Measurements from ENCODE around the gene OR1K1.
"Not testable (repeated sequence)": the region's sequence is repeated elsewhere in the genome, so short reads cannot be mapped to it uniquely, and the experiment has no call there.

Gene OR1K1

DNA sequence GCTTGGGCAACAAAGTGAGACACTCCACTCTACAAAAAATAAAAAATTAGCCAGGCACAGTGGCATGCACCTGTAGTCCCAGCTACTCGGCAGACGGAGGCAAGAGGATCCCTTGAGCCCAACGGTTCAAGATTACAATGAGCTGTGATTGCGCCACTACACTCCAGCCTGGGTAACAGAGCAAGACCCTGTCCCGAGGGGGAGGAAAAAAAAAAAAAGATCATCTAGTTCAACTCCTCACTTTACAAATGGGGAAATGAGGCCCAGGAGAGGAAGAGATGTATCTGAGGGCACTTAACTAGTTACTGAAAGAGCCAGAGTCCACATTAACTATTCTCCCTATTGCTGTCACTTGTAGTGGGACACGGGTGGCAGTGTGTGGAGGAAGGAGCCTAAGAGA, 14.6 kb downstream of the OR1K1 start:
- no peak for DNase-seq (ENCODE audit: low read depth)

DNA sequence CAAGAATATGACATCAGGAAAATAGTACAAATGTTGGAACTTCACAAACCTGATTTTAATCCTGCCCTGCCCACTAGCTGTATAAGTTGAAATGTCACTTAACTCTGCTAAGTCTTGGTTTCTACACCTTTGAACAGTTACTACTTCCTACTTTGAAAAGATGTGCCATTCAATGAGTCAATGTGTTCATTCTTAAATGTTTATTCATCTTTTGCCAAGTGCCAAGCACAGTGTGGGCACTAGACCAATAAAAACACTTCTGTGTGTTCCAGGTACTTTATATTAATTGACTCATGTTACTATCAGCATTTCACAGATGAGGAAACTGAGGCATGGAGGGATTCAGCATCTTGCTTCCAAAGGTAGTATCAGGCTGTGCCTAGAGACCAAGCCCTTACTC, 15.6 kb downstream of the OR1K1 start:
- no peak for DNase-seq (ENCODE audit: low read depth)

DNA sequence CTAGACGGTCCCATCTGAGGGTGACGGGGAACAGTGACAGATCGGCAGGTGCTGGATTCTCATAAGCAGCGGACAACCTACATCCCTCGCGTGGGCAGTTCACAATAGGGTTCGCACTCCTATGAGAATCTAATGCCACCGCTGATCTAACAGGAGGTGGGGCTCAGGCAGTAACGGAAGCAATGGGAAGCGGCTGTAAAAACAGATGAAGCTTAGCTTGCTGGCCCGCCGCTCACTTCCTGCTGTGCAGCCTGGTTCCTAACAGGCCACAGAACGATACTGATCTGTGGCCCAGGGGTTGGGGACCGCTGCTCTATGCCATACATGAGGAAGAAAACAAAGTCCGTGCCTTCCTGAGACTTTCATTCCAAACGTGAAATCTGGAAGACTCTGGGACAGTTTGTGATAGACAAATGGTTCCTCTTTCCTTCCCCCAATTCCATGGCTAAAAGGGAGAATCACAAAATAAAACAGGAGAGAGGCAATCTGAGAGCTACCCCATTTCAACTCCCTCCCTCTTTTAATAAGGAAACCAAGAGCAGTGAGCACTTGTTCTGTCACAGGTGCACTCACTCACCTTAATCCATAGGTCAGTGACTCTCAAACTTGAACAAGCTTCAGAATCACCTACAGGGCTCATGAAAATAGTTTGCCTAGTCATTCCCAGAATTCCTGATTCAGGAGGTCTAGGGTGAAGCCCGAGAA, 16.4 kb downstream of the OR1K1 start:
- no peak for DNase-seq (ENCODE audit: low read depth)

DNA sequence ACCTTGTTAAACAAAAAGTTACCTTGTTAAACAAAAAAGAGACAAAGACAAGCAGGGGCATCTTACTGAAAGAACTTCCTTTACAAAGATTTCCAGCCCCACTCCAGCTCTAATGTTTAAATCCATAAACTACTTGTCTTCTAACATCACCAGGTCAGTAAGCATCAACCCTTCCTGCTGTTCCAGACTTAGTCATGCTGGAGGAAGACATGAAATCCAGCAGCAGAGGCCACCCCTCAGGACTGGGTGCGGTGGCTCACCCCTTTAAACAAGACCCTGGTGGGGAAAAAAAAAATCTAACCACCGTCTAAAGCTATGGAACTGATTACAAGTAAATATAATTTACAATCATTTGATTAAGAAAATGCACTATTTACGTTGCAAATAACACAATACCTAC, 19.4 kb downstream of the OR1K1 start:
- no peak for DNase-seq (ENCODE audit: low read depth)

DNA sequence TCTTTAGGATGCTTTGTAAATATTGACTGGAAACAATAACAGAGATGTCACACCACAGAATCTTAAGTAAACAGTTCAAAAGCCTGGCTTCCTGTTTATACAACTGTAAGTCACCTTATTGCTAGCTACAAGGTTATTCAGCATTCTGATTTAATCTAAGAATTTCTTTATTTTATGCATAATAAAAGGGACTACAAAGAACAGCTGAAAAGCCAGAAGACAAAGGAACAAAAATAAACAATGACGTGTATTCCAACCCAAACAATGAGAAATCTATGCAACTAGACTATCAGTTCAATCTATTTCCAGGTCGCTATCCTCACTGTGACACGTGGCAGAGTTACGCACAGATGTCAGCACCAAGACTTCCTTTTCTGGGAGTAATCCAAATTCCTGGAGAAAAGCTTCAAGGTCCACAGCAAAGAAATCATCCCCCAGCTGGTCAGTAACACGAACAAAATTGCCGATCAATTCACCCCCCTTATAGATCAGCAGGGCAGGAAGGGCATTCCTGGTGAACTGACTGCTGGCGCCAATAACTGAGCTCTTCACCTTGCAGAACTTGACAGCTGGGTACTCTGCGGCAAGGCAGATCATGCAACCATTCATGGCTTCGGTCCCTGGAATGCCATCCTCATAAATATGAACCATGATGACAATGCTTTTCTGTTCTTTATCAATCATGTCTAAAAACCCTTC, 20.0 kb downstream of the OR1K1 start:
- no peak for DNase-seq (ENCODE audit: low read depth)

DNA sequence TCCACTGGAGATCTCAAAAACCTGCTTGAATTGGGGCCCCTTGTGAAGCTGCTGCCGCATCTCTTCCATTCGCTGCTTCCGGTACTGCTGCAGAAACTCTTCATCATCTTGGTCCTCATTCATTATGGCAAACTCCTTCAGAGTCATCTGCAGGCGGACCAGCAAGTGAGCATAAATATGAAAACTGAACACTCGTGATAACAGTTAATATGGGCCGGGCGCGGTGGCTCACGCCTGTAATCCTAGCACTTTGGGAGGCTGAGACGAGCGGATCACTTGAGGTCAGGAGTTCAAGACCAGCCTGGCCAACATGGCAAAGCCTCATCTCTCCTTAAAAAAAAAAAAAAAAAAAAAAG, 20.5 kb downstream of the OR1K1 start:
- DNase-seq (ENCODE audit: low read depth), result no peak

DNA sequence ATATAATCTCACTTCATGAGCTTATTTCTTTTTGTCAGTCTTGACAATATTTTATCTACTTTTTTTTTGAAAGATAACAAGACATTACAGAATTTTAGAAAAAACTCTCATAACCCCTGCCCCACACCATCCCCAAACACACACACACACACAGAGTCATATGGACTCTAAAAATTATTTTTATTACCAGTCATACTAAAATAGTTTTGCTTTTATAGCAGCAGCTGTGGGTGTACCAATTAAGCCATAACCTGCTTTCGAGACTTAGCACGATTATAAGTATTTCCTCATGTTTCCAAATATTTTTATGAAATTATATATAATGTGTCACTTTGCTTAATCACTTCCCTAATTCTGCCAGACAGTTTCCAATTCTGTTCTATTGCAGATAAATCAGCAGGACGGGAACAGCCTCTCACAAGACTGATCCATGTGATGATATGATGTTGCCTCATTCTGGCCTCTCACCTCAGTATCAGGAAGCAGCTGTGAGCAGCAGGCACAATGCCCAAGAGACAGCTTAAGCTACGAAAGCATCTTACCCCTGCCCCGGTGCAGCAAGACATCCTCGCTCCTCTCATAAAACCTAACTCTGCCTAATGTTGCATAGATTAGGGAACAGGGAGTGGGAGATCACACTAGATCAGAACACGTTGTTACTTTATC, 21.5 kb downstream of the OR1K1 start:
- peak; percentile 43 for DNase-seq (ENCODE audit: low read depth)

DNA sequence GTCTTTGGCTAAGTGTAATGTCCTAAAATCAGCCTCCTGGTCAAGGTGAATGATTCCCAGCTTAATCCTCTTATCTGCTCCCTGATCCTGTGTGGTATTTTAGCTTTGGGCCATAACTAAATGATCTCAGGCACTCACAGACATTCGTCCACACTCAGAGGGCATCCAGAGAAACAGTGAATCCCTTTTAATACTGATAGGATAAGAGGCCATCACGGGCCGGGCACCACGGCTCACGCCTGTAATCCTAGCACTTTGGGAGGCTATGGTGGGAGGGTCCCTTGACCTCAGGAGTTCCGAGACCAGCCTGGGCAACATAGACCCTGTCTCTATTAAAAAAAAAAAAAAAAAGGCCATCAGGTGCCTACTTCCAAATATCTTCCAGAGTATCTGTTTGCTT, 22.1 kb downstream of the OR1K1 start:
- no peak for DNase-seq (ENCODE audit: low read depth)

DNA sequence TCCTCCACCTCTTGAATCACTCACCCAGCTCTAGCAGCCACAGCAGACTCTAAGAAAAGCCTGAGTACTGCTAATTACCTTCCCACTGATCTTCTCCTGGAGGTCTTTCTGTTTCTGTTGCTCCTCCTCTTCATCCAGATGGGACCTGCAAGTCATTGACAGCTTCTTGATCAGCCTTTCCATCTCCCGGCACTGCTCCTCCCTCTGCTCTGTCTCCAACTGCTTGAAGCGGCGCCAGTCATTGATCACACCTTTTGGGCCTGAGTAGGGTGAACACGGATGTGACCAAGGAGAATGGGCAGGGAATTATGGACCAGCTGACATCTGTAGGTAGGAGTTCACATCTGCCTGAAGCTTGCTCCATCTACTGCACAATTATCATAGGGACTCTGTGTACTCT, 23.0 kb downstream of the OR1K1 start:
- DNase-seq (ENCODE audit: low read depth), result no peak

DNA sequence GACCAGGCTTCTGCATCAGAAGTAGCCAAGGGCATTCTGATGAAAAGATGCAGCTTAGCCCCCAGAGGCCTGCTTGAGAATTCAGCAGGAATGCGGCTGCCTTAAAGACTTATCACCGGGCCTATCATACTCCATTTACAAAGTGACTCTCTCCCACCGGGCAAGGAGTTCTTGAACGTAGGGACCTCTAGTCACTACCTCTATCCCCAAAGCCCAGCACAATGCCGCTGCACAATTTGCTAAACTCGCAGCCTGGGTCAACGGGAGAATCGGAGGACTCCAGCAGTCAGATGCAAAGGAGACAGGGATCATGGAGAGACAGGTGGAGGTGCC, 27.8 kb downstream of the OR1K1 start:
- no peak for DNase-seq (ENCODE audit: low read depth)

DNA sequence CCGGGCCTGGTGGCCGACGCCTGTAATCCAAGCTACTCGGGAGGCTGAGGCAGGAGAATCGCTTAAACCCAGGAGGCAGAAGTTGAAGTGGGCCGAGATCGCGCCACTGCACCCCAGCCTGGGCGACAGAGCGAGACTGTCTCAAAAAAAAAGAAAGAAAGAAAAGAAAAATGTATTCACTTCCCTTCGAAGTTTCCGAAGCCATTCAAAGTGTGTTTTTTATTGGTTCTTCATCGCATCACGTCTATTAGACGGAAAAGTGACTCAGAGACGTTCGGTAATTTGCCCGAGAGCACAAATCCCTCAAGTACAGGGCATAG, 29.0 kb downstream of the OR1K1 start:
- not testable (repeated sequence) for DNase-seq (ENCODE audit: low read depth)

DNA sequence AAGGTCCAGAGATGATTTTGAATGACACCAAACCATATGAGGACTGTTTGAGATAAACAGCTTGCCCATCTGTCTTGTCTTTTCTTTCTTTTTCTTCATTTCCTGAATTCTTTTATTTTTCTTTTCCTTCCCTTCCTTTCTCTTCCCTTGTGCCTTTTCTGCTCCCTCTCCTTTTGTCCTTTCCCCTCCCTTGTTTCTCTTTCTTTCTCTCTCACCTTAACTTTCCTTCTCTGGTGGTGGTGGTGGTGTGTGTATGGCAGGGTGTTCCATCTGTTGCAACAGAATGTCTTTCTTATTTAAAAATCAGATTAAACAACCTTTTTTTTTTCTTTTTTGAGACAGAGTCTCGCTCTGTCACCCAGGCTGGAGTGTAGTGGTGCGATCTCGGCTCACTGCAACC, 32.3 kb downstream of the OR1K1 start:
- no peak for DNase-seq (ENCODE audit: low read depth)

DNA sequence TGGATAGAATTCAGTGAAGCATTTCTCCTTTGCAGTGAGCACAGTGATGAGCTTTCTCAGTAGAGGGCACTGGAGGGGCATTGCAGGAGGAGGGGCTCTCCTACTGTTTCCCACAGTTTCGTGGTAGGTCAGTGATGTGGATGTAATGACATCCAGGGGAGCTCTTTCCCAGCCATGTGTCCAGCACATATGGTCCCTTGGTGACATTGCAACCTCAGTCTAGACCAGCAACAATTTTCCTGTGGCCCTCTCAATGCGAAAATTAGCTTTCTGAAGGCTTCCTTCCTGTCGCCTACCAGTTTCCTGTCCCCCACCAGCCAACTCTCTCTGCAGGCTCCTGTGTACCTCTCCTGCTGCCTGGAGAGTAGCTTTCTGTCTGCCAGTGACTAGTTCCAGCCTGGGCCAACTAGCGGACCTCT, 35.4 kb downstream of the OR1K1 start:
- DNase-seq (ENCODE audit: low read depth), result no peak

DNA sequence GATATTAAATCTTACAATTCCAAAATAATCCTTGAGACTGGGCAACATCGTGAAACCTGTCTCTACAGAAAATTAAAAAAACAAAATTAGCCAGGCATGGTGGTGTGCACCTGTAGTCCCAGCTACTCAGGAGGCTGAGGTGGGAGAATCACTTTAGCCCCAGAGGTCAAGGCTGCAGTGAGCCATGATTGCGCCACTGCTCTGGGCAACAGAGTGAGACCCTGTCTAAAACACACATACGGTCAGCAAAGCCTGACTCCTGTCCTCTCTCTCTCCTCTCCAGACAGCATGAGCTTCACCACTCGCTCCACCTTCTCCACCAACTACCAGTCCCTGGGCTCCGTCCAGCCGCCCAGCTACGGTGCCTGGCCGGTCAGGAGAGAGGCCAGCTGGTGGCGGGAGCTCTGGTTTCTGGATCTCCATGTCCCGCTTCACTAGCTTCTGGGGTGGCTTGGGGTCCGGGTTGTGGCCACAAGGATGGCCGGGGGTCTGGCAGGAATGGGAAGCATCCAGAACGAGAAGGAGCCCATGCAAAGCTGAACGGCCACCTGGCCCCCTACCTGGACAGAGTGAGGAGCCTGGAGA, 37.4 kb downstream of the OR1K1 start:
- no peak for DNase-seq (ENCODE audit: low read depth)

DNA sequence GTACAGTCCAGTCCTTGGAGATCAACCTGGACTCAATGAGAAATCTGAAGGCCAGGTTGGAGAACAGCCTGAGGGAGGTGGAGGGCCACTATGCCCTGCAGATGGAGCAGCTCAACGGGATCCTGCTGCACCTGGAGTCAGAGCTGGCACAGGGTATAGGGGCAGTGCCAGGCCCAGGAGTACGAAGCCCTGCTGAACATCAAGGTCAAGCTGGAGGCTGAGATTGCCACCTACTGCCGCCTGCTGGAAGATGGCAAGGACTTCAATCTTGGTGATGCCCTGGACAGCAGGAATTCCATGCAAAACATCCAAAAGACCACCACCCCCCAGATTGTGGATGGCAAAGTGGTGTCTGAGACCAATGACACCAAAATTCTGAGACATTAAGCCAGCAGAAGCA, 38.5 kb downstream of the OR1K1 start:
- not testable (repeated sequence) for DNase-seq (ENCODE audit: low read depth)

DNA sequence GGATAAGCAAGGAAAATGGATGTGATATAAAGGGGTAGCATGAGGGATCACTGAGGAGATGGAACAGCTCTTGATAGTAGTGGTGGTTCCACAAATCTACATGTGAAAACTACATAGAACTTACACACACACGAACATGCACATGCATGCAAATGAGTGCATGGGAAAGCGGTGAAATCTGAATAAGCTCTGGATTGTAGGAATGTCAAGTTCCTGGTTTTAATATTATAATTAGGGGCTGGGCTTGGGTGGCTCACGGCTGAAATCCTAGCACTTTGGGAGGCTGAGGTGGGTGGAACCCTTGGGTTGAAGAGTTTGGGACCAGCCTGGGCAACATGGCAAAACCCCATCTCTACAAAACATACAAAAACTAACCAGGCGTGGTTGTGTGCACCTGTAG, 41.6 kb downstream of the OR1K1 start:
- no peak for DNase-seq (ENCODE audit: low read depth)

DNA sequence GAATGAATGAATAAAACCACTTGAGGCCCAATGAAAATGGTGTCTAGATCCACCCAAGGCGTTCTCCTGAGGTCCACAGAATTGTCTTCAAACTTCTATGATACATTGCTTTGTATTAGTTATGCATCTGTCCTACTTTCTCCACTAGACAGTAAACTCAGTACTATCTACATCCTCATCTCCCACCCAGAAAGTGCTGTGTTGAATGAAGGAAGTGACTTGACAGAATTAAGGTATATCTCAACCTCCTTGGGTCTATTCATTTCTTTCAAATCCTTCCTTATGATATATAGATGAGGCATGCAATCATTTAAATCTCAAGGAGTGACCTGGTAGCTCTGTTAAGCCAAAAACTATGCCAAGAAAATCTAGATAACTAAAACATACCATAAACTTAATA, 44.2 kb downstream of the OR1K1 start:
- no peak for DNase-seq (ENCODE audit: low read depth)

DNA sequence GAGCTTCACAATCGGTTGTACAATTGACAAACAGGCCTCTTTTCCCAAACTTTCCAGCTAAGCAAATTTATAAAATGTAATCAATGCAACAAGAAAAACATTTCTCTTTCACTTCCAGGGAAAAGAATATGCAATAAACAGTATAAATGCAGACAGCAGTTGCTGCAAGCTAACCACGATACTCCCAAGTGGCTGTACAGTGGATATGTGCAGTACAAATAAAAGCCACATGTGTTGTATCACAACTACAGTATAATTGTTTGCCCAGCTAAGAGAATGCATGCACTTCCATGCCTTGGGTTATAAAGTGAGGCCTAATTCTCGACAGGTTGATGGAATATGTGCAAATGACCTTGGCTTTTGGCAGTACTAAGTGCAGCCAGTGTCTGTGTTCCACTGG, 45.2 kb downstream of the OR1K1 start:
- DNase-seq (ENCODE audit: low read depth), result no peak

DNA sequence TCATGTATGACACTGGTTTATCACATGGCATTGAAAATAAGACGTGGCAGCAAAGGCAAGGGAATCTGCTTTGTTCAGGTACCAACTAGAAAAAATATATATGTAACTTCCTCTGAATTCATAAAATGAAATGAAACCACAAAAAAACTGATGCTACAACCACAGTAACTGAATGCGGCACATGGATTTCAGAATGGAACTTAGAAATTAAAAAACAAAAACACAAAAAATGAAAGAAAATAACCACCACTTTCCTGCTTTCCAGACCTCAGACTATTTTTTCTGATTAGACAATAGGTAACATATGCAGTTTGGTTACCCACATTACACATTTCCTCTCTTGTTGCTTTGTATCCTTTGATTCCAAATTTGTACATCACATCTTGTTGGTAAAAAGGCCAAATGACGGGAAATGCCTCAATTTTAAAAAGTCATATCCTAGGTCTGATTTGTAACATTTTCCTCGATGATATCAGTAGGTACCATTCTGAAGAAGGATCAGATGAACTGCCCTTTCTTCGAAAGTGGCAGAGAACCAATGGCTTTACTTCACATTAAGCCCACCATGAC, 46.5 kb downstream of the OR1K1 start:
- DNase-seq (ENCODE audit: low read depth), result no peak

DNA sequence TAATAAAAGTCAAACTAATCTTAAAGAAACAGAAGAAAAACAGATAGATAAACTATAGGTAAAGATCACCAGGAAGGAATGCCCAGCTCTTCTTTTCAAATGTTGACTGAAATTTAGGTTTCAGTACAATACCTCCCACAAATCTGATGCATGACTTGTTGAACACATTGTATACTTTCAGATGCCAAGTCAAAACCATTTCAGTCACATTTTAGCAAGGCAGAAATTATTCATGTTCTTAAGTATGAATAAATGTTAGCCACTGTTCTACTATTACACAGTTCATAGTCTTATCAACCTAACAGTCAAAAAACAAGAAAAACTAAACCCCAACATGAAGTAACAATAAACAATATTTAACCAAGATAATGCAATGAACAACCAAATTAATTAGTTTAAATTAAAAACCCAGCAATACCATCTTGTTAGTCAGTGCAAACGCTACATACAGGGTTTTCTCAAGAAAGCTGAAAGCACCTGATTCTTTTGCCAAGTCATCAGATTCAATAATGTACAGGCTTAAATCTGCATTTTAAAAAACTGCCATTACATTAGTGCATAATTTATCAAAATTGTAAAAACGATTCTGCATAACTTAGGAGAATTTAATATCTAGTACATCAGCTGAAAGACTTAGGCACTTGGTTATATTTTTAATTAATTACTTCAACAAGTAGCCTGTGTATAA, 48.5 kb downstream of the OR1K1 start:
- DNase-seq (ENCODE audit: low read depth), result no peak

All from fibroblast of the conjunctiva (primary cell).